ENCODE data around the gene LRRTM2. TPM values are rescaled to one million over a fixed set of nuclear protein-coding genes. Genes with fewer than 3 reads are reported as not detected.

The LRRTM2 gene
- total and polyA plus RNA-seq, 2 donors (not counting 1 experiment from before 2014, with no cell fraction given) = 0.01 TPM; not detected in 1

- H3K4me1 ChIP-seq (ENCODE audit: control insufficient read depth in 2 of 2, insufficient read depth in 2 of 2, low read length in 2 of 2) = no peaks in the 10 kb centered on the region
- Mint-ChIP-seq H3K4me3 (no peak overlapping the region), H3K27ac (no peak overlapping the region), H3K4me1 (peaks cover 6% of the 10 kb centered on the region), H3K27me3 (no peaks in the 10 kb centered on the region), H3K9me3 (ENCODE audit: insufficient read depth) (no peaks in the 10 kb centered on the region)
- no peaks in the 10 kb centered on the region for H3K27me3 ChIP-seq (replicated peaks in 1 of 4; ENCODE audit: control extremely low read depth in 1 of 4, control insufficient read depth in 3 of 4, insufficient read depth in 4 of 4, low read length in 3 of 4)
- intact Hi-C loops (cut with micrococcal nuclease) = no loop called here
- no peak overlapping the region for H3K27ac ChIP-seq (ENCODE audit: low read length in 2 of 2)
- H3K36me3 ChIP-seq (replicated peaks in 1 of 2; ENCODE audit: control extremely low read depth in 1 of 2, control insufficient read depth in 1 of 2, extremely low read depth in 1 of 2, insufficient read depth in 2 of 2, low read length in 1 of 2) = peaks cover 0 to 3% of the 10 kb centered on the region in 2 experiments
- CTCF ChIA-PET = no interaction called here
- no peak overlapping the region for H3K4me3 ChIP-seq (ENCODE audit: control extremely low read depth in 1 of 5, extremely low read depth in 1 of 5, insufficient read depth in 1 of 5, low read depth in 2 of 5, low read length in 4 of 5)
- no peak for DNase-seq
- no peaks in the 10 kb centered on the region for H4K20me1 ChIP-seq (ENCODE audit: control insufficient read depth, insufficient read depth, low read length, poor library complexity, severe bottlenecking)
- H3K79me2 ChIP-seq (ENCODE audit: control insufficient read depth, insufficient read depth, low read length) = no peaks in the 10 kb centered on the region
- no peak overlapping the region for H3K4me2 ChIP-seq (replicated peaks; ENCODE audit: low read depth, low read length, poor library complexity, severe bottlenecking)
- POLR2A ChIA-PET = no interaction called here
- no peak overlapping the region for H3K9ac ChIP-seq (ENCODE audit: low read length)
- TF ChIP-seq EZH2 (IDR thresholded peaks at IDR 0.05; ENCODE audit: borderline replicate concordance, insufficient read depth, low read depth, low read length, poor library complexity, severe bottlenecking) (no peak), CTCF (IDR thresholded peaks at IDR 0.05) (no peak)
- H2AFZ ChIP-seq (ENCODE audit: insufficient read depth, low read depth, low read length, poor library complexity, severe bottlenecking) = no peak overlapping the region
- WGBS (ENCODE audit: insufficient coverage) = no CpG with 5 or more reads among the region's 2 CpGs
- no peak for ATAC-seq (ENCODE audit: low read depth)
- H3K9me3 ChIP-seq (ENCODE audit: control extremely low read depth in 1 of 3, control insufficient read depth in 2 of 3, insufficient read depth in 1 of 3, low read length in 2 of 3) = peaks cover 0 to 3% (median 0%) of the 10 kb centered on the region in 3 donors
Observed at GRCh38 chr5:138898742-138899141, 23.6 kb upstream of the LRRTM2 start.

GRCh38 chr5:138898299-138898698 is 23.2 kb upstream of the LRRTM2 start:
- no peaks in the 10 kb centered on the region for H3K27me3 ChIP-seq (replicated peaks in 1 of 4; ENCODE audit: control extremely low read depth in 1 of 4, control insufficient read depth in 3 of 4, insufficient read depth in 4 of 4, low read length in 3 of 4)
- no peak overlapping the region for H3K4me3 Mint-ChIP-seq
- ChIA-PET CTCF (no interaction called here), POLR2A (no interaction called here)
- ATAC-seq (ENCODE audit: low read depth) = no peak
- H3K4me1 Mint-ChIP-seq = peaks cover 6% of the 10 kb centered on the region
- no peak overlapping the region for H3K9ac ChIP-seq (ENCODE audit: low read length)
- no peaks in the 10 kb centered on the region for H4K20me1 ChIP-seq (ENCODE audit: control insufficient read depth, insufficient read depth, low read length, poor library complexity, severe bottlenecking)
- no peak overlapping the region for H3K27ac ChIP-seq (ENCODE audit: low read length in 2 of 2)
- WGBS (ENCODE audit: insufficient coverage) = no CpG with 5 or more reads among the region's 1 CpG
- H3K4me1 ChIP-seq (ENCODE audit: control insufficient read depth in 2 of 2, insufficient read depth in 2 of 2, low read length in 2 of 2) = no peaks in the 10 kb centered on the region
- no peaks in the 10 kb centered on the region for H3K9me3 Mint-ChIP-seq (ENCODE audit: insufficient read depth)
- H2AFZ ChIP-seq (ENCODE audit: insufficient read depth, low read depth, low read length, poor library complexity, severe bottlenecking) = no peak overlapping the region
- H3K4me2 ChIP-seq (replicated peaks; ENCODE audit: low read depth, low read length, poor library complexity, severe bottlenecking) = no peak overlapping the region
- no peak overlapping the region for H3K27ac Mint-ChIP-seq
- H3K27me3 Mint-ChIP-seq = no peaks in the 10 kb centered on the region
- no peaks in the 10 kb centered on the region for H3K79me2 ChIP-seq (ENCODE audit: control insufficient read depth, insufficient read depth, low read length)
- H3K9me3 ChIP-seq (ENCODE audit: control extremely low read depth in 1 of 3, control insufficient read depth in 2 of 3, insufficient read depth in 1 of 3, low read length in 2 of 3) = peaks cover 0 to 3% (median 0%) of the 10 kb centered on the region in 3 donors
- no peak overlapping the region for H3K4me3 ChIP-seq (ENCODE audit: control extremely low read depth in 1 of 5, extremely low read depth in 1 of 5, insufficient read depth in 1 of 5, low read depth in 2 of 5, low read length in 4 of 5)
- TF ChIP-seq CTCF (IDR thresholded peaks at IDR 0.05) = no peak
- TF ChIP-seq EZH2 (IDR thresholded peaks at IDR 0.05; ENCODE audit: borderline replicate concordance, insufficient read depth, low read depth, low read length, poor library complexity, severe bottlenecking) = no peak
- no peak for DNase-seq
- intact Hi-C loops (cut with micrococcal nuclease) = no loop called here
- no peaks in the 10 kb centered on the region for H3K36me3 ChIP-seq (replicated peaks in 1 of 2; ENCODE audit: control extremely low read depth in 1 of 2, control insufficient read depth in 1 of 2, extremely low read depth in 1 of 2, insufficient read depth in 2 of 2, low read length in 1 of 2)
